ENCODE data around the gene SLC2A2.

- TF ChIP-seq CTCF (IDR thresholded peaks at IDR 0.05) (no peak), POLR2A (IDR thresholded peaks at IDR 0.05) (no peak)
Measured at GRCh38 chr3:170966495-170966894, 60.0 kb downstream of the SLC2A2 start.
